ENCODE data around the gene ZNF718.
"Not testable (repeated sequence)": the region's sequence is repeated elsewhere in the genome, so short reads cannot be mapped to it uniquely, and the experiment has no call there.

Gene ZNF718

GRCh38 chr4:121408-122084 lies 2.8 kb upstream of the ZNF718 start:
- ATAC-seq = no peak
- TF ChIP-seq ARNTL (CRISPR knock-in tag; IDR thresholded peaks at IDR 0.05; ENCODE audit: borderline replicate concordance, low read depth) (no peak), ESRRG (CRISPR knock-in tag; IDR thresholded peaks at IDR 0.05) (no peak), TOX (CRISPR knock-in tag; IDR thresholded peaks at IDR 0.05; ENCODE audit: borderline replicate concordance) (no peak), ZNF8 (CRISPR knock-in tag; IDR thresholded peaks at IDR 0.05) (no peak), TCF4 (CRISPR knock-in tag; IDR thresholded peaks at IDR 0.05; ENCODE audit: borderline replicate concordance) (no peak), OSR1 (CRISPR knock-in tag; IDR thresholded peaks at IDR 0.05) (no peak), ZC3H10 (CRISPR knock-in tag; IDR thresholded peaks at IDR 0.05) (no peak), ZNF565 (CRISPR knock-in tag; conservative IDR thresholded peaks at IDR 0.05; ENCODE audit: low read depth) (no peak), ISL1 (CRISPR knock-in tag; IDR thresholded peaks at IDR 0.05) (no peak)
- TF ChIP-seq, protein P1, sequence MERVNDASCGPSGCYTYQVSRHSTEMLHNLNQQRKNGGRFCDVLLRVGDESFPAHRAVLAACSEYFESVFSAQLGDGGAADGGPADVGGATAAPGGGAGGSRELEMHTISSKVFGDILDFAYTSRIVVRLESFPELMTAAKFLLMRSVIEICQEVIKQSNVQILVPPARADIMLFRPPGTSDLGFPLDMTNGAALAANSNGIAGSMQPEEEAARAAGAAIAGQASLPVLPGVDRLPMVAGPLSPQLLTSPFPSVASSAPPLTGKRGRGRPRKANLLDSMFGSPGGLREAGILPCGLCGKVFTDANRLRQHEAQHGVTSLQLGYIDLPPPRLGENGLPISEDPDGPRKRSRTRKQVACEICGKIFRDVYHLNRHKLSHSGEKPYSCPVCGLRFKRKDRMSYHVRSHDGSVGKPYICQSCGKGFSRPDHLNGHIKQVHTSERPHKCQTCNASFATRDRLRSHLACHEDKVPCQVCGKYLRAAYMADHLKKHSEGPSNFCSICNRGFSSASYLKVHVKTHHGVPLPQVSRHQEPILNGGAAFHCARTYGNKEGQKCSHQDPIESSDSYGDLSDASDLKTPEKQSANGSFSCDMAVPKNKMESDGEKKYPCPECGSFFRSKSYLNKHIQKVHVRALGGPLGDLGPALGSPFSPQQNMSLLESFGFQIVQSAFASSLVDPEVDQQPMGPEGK (CRISPR knock-in tag; IDR thresholded peaks at IDR 0.05; ENCODE audit: borderline replicate concordance) = no peak
- TF ChIP-seq, protein P2, sequence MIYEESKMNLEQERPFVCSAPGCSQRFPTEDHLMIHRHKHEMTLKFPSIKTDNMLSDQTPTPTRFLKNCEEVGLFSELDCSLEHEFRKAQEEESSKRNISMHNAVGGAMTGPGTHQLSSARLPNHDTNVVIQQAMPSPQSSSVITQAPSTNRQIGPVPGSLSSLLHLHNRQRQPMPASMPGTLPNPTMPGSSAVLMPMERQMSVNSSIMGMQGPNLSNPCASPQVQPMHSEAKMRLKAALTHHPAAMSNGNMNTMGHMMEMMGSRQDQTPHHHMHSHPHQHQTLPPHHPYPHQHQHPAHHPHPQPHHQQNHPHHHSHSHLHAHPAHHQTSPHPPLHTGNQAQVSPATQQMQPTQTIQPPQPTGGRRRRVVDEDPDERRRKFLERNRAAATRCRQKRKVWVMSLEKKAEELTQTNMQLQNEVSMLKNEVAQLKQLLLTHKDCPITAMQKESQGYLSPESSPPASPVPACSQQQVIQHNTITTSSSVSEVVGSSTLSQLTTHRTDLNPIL (CRISPR knock-in tag; IDR thresholded peaks at IDR 0.05; ENCODE audit: low read depth) = no peak

GRCh38 chr4:123922-124274 lies 403 bp upstream of the ZNF718 start:
- not testable (repeated sequence) for ATAC-seq

DNA sequence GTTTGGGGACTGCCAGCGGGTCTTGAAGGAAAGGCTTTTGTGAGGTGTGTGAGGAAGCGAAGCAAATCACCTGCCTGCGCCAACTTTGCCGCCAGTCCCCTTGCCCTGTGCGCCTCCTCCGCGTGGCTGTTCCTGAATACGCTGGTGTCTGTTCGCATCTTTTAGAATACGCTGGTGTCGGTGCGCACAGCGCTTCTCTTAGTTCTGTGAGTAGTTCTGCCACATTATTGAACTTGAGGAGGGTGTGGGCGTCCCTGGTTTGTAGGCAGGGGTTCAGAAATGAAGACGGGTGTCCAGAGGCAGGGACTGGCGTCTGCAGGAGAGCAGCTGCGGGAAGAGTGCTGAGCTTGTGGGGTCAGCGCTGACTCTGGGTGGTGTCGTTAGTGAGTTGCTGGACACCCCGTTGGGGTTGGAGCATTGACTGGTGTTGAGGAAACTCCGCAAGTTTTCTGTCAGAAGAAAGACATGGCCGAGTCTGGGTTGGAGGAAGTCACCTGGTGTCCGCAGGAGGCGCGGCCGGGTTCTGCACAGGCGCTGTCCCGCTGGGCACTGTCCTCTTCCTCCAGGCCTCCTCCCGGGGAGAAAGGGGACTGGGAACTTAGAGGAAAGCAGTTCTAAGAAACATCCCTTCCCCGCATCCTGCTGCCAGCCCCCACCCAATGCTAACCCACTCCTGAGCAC lies 930 bp downstream of the ZNF718 start:
- TF ChIP-seq CSDC2 (CRISPR knock-in tag; IDR thresholded peaks at IDR 0.05) = no peak
- no peak for TF ChIP-seq ZFP30 (CRISPR knock-in tag; IDR thresholded peaks at IDR 0.05)
- TF ChIP-seq ZNF8 (CRISPR knock-in tag; IDR thresholded peaks at IDR 0.05) = no peak
- no peak for TF ChIP-seq ESRRG (CRISPR knock-in tag; IDR thresholded peaks at IDR 0.05)
- no peak for TF ChIP-seq ZC3H10 (CRISPR knock-in tag; IDR thresholded peaks at IDR 0.05)
- TF ChIP-seq, protein P3, sequence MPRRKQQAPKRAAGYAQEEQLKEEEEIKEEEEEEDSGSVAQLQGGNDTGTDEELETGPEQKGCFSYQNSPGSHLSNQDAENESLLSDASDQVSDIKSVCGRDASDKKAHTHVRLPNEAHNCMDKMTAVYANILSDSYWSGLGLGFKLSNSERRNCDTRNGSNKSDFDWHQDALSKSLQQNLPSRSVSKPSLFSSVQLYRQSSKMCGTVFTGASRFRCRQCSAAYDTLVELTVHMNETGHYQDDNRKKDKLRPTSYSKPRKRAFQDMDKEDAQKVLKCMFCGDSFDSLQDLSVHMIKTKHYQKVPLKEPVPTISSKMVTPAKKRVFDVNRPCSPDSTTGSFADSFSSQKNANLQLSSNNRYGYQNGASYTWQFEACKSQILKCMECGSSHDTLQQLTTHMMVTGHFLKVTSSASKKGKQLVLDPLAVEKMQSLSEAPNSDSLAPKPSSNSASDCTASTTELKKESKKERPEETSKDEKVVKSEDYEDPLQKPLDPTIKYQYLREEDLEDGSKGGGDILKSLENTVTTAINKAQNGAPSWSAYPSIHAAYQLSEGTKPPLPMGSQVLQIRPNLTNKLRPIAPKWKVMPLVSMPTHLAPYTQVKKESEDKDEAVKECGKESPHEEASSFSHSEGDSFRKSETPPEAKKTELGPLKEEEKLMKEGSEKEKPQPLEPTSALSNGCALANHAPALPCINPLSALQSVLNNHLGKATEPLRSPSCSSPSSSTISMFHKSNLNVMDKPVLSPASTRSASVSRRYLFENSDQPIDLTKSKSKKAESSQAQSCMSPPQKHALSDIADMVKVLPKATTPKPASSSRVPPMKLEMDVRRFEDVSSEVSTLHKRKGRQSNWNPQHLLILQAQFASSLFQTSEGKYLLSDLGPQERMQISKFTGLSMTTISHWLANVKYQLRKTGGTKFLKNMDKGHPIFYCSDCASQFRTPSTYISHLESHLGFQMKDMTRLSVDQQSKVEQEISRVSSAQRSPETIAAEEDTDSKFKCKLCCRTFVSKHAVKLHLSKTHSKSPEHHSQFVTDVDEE (CRISPR knock-in tag; IDR thresholded peaks at IDR 0.05) = no peak
- no peak for TF ChIP-seq ZFP3 (CRISPR knock-in tag; IDR thresholded peaks at IDR 0.05)

DNA sequence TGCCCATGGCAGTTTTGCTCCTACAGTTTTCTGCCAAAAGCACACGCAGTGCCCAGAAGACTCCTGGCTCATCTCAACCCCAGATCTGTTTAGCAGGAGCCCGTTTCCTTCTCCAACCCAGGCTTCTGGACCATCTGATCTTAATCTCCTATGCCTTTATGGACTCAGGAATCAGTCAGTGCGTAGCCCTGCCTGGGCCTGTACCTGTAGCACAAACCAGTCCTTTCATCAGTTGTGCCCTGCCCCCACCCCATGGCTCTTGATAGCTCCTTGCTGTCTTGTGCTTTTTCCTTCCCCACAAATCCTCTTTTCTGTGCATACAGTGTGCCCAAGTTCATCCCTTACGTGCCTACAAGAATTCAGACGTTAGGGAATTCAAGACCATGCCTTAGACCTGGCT lies 1.5 kb downstream of the ZNF718 start:
- ATAC-seq = no peak
- TF ChIP-seq POU6F1 (CRISPR knock-in tag; IDR thresholded peaks at IDR 0.05; ENCODE audit: borderline replicate concordance, low read depth) (no peak), CSDC2 (CRISPR knock-in tag; IDR thresholded peaks at IDR 0.05) (no peak), ZNF70 (CRISPR knock-in tag; IDR thresholded peaks at IDR 0.05) (no peak), ZFP30 (CRISPR knock-in tag; IDR thresholded peaks at IDR 0.05) (no peak), PPARA (CRISPR knock-in tag; IDR thresholded peaks at IDR 0.05; ENCODE audit: borderline replicate concordance) (no peak), OSR1 (CRISPR knock-in tag; IDR thresholded peaks at IDR 0.05) (no peak), ZNF8 (CRISPR knock-in tag; IDR thresholded peaks at IDR 0.05) (no peak), GLIS3 (CRISPR knock-in tag; IDR thresholded peaks at IDR 0.05) (no peak), ESRRG (CRISPR knock-in tag; IDR thresholded peaks at IDR 0.05) (no peak), ZFP3 (CRISPR knock-in tag; IDR thresholded peaks at IDR 0.05) (no peak)
- TF ChIP-seq, protein P4, sequence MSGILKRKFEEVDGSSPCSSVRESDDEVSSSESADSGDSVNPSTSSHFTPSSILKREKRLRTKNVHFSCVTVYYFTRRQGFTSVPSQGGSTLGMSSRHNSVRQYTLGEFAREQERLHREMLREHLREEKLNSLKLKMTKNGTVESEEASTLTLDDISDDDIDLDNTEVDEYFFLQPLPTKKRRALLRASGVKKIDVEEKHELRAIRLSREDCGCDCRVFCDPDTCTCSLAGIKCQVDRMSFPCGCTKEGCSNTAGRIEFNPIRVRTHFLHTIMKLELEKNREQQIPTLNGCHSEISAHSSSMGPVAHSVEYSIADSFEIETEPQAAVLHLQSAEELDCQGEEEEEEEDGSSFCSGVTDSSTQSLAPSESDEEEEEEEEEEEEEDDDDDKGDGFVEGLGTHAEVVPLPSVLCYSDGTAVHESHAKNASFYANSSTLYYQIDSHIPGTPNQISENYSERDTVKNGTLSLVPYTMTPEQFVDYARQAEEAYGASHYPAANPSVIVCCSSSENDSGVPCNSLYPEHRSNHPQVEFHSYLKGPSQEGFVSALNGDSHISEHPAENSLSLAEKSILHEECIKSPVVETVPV (CRISPR knock-in tag; IDR thresholded peaks at IDR 0.05) = no peak
- TF ChIP-seq, protein P1 (CRISPR knock-in tag; IDR thresholded peaks at IDR 0.05; ENCODE audit: borderline replicate concordance) = no peak
- TF ChIP-seq, protein P3 (CRISPR knock-in tag; IDR thresholded peaks at IDR 0.05) = no peak

More for the DNA sequence above, 930 bp downstream of the ZNF718 start:
- no peak for ATAC-seq

Data from SK-N-SH treated with all-trans-retinoic acid at 6 μM for 48 hours (cell line).